Anterior cingulate cortex (tissue), 58 donors: ENCODE results near the gene SLC17A9.

Experiments used
- DNase-seq, 58 donors: peaks; one replicate each; lab custom pipeline; 2025; lab: John Stamatoyannopoulos, UW

Gene SLC17A9

GRCh38 chr20:62952373-62952967 is at the start of gene SLC17A9:
Gene SLC17A9, plus strand, starts transcription at chr20:62952709. Its CDS starts 122 bp downstream, at chr20:62952831.
- peak in 6 of 58 donors; percentile 6 to 40 (median 18) for DNase-seq

- DNase-seq, result no peak
These were observed 49.4 kb upstream of the SLC17A9 start for GRCh38 chr20:62902926-62903615.

GRCh38 chr20:62905536-62906117 is 46.9 kb upstream of the SLC17A9 start:
- no peak for DNase-seq

DNA sequence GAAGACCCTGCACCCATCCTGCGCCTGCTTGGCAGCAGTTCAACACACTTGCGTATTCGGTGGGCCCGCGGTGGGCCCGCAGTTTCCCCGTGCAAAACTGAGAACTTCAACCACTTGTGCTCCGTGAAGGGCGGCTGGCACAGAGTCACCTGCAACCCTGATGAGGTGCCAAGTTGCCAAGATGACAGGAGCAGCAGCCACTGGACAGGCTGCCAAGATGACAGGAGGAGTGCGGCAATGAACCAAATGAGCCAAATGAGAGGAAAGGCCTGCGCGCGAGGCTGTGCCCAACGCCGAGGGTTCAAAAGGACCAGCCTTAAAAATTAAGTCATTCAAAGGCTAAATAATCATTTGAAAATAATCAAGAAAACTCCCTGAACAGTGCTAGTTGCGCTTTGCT is 46.3 kb upstream of the SLC17A9 start:
- DNase-seq, result peak in 12 of 58 donors; percentile 5 to 39 (median 18)

DNA sequence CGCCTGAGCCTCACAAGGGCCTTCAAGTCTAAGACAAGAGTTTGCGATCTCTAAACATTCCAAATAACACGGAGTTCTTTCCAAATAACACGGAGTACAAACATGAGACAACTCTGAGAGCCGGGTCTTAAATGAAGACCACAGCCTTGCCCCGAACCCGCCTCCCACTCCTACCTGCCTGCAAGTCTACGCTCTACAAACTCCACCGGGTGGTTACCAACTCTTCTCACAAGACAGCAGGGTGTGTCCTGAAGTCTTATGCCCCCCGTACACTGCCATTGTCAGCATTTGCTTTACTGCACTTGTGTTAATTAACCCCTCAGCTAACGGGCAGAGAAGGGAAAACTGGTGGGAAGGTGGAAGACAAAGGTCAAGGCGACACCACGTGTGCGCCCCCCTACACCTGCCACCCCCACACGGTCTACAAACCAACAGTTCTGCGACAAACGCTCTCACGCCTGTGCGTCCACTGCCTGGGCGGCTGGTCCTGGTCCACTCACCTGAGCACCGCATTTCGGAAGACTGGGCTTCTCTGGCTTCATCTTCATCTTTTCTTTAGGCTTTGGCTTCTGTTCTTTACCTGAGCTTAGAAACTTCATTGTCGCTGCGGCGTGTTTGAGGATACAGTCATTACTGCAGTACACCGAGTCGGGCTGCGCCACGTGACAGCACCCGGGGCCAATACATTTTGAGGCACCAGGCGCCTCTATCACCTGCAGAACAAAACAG is 45.7 kb upstream of the SLC17A9 start:
- DNase-seq, result no peak

GRCh38 chr20:62907384-62908317 is 44.9 kb upstream of the SLC17A9 start:
- DNase-seq, result no peak

DNA sequence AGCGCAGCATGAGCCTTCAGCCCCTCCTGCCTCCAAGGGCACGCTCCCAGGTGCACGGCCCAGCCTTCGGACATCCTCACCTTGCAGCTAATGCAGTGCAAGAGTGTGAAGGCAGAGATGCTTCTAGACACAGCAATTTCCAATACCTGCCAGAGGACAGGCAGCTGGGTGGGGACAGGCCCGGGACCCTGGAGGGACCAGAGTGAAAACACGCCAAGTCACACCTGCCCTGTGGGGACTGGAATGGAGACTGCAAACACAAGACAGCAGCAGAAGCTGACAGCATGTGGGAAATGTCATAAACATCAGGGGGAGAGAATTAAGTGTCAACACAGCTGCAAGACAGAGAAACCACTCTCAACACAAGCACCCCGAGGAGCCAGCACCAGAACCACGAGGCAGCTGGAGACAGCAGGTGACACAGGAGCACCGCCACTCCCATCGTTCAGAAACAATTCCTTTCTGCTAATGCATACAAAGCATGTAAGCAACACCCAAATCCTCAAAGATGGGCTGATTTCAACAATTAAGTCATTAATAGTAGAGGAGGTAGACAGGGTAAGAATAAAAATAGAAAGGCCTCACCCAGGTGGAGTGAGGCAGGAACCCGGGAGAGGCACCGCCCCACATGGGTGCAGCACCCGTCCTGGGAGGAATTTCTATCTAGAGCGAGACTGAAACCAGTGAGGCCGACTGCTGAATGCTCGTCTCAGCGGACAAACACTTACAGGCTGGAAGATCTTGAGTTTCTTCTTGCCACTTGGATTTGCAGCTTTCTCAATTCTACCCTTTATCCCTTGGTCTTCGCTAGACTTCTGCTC is 43.3 kb upstream of the SLC17A9 start:
- peak in 1 of 58 donors; percentile 38 for DNase-seq

DNA sequence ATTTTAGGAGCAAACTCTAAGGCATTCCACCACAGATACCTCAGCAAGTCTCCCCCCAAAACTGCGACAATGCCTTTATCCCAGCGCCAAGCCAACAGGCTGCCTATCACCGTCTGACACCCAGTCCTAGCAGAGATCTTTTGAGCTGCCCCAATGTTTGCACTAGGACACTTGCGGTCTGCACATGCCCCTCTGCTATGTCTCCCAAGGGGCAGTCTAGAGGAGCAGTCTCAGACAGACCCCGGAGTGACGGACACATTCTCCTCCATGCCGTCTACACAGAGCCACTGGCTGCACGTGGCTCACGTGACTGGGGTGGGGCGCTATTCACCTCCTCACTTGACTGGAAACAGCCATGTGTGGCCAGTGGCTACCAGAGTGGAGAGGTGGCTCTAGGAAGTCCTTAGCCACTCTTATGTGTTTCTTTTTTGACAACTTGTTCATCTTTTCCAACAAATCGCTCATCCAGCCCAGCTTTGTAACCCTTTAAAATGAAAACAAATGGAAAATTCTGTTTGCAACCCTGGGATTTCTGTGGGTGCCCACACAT is 42.2 kb upstream of the SLC17A9 start:
- DNase-seq, result no peak

DNA sequence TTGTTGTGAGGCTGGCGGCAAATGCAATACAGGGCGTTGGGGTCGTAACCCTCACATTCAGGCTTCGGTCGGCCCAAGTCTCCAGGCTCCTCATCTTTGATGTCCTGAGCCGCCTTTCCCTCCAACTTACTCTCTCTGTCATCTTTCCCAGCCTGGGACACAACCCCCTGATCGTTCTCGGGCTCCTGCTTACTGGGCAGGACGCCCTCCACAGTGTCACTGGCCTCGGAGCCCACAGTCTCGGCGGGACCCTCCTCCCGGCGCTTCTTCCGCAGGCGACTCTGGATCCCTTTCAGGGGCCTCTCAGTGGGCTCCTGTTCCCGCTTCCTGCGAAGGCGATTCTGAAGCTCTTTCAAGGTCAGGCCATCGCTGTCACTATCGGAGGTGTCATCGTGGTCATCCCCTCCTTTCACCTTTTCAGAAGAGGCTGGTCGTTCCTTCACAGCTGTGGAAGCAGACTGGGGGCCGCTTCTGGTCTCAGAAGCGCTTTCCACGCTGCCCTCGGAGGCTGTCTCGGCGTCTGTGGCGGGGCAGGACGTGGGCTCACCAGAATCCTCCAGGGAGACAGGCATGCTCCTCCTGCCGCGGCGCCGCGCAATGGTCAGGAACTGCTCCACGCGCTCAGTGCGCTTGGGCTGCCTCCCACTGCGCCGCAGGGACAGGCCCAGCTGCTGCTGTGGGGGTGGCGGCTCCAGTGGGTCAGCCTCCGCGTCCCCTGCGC is 41.6 kb upstream of the SLC17A9 start:
- DNase-seq, result no peak

DNA sequence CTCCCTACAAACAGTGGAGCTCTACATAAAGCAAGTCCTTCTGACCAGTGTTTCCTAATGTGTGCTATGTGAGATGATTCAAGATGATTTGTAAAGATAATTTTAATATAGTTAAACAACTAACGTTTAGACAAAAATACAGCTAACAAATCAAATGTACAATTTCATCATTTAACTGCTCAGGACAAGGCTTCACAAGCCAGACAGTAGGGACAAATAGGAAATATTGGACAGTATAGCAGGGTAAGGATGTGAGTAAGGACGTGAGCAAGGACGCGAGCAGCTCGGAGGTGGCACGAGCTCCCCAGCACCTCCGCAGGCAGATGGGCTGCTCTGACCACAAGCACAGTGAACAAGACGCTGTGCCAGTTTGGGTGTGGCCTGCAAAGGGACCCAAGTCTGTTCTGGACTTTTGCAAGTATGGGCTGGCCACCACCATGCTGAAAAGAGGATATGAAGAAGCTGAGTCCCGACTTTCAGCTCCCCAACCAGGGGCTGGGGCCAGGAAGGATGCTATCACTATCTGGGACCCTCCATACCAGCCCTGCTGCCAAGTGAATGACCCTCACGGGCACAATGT is 40.7 kb upstream of the SLC17A9 start:
- DNase-seq, result no peak

DNA sequence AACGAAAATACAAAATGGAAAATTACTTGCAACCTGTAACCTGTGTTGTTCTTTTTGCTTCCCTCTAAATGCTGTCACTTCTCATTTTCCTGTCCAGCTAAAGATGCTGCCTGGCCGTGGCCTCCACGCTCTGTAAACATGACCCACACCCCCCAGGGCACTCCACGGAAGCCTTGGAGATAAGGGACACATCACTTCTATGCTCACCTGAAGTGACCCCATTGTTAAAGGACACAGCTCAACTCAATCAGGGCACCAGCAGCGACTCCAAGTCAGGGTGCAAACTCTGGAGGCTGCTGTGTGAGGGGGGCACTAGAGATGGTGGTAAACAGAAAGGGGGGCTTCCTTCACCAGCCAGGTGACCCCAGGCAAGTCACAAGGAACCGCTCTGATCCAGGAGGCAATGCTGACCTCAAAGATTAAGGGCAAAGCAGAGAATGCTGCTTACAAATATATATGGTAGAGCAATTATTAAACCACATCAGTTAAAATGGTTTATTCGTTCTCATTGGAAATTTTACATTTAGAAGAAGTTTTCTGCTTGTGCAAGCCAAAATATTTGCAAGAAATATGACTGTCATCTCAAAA is 39.4 kb upstream of the SLC17A9 start:
- no peak for DNase-seq

DNA sequence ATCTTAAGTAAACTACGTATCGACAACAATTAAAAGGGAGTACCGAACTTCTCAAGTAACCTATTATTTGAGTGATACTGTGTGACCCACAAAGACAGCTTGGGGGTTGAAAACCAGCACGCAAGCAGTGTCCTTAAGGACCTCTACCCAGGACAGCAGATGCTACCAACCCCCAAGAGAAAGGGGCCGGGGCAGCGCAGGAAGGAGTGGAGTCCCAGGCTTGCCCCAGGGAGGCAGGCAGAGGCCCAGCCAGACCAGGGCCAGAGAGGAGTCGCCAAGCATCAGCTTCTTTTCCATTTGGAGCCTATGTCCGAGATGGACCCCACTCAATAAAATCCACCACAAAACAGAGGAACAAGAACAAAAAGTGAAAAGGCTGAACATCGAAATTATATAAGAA is 38.1 kb upstream of the SLC17A9 start:
- no peak for DNase-seq

DNA sequence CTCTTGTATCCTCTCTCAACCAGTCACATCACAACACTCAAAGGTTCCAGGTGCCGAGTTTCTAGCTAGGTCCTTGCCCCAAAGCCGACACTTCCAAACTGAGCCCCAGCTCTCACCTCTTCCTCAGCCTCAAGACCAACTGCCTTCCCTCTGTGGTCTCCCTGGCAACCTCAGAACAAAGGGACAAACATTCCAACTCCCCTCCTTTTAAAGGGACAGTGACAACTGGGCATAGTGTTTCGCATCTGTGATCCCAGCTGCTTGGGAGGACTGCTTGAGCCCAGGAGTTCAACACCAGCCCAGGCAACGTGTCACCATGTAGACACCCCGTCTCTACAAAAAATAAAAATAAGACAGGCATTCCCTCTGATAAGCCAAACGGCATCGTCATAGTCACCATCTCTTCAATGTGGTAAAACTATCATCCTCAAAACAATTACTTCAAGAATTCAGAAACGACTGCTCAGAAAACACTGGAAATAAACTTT is 37.5 kb upstream of the SLC17A9 start:
- peak in 14 of 58 donors; percentile 8 to 55 (median 28) for DNase-seq

GRCh38 chr20:62916703-62917476 is 35.6 kb upstream of the SLC17A9 start:
- no peak for DNase-seq

DNA sequence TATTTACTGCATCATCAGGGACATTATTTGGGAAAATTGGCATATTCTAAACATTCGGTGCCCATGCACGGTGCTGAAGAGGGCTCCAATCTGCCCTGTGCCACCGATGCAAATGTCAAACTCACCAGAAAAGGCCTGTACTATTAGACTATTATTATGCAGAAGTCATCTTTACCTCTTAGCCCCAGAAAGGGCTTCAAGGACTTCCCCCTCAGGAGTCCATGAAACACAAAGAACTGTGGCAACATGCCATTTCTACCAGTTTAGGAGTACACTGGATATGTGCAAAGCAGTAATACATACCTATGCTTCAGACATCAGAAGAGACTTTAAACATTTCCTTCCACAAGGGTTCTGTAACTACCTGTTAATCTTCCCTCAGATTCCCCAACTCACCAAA is 34.8 kb upstream of the SLC17A9 start:
- DNase-seq, result no peak

- no peak for DNase-seq
These were observed 34.4 kb upstream of the SLC17A9 start for GRCh38 chr20:62918147-62918546.

DNA sequence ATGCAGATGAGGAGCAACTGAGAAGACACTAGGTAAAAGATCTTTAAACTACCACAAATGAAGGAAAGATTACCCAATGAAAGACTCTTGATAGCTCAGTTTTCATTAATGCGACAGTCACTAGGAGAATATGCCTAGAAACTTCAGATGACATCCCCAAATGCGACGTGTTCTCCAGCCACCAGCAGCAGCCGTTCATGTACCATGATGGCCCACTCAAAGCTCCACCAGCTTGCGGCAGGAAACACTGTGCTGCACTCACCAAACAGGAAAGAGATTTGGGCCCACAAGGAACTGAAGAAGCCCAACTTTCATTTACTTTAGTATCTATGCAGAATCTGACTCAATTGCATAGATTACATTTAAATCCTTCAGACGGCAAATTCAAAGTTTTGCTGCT is 33.7 kb upstream of the SLC17A9 start:
- DNase-seq, result no peak
